HG02610 (cell line): ENCODE results near the gene WDR81.
"Not testable (repeated sequence)": the region's sequence is repeated elsewhere in the genome, so short reads cannot be mapped to it uniquely, and the experiment has no call there.

Experiments
- ATAC-seq: cut with Tn5 transposase; IDR thresholded peaks from one replicate; pipeline ENCODE4 v1.9.1; 2021; ENCODE audit warnings: mild to moderate bottlenecking, moderate library complexity; ENCODE audit not compliant: unreplicated experiment

The WDR81 gene

GRCh38 chr17:1730326-1731193 is 6.1 kb downstream of the WDR81 start:
- ATAC-seq: no peak

- no peak for ATAC-seq
Measured at GRCh38 chr17:1731194-1731506, 6.6 kb downstream of the WDR81 start.

GRCh38 chr17:1732241-1732832 is 7.8 kb downstream of the WDR81 start:
- ATAC-seq: no peak

GRCh38 chr17:1732833-1733321 is 8.4 kb downstream of the WDR81 start:
- ATAC-seq: no peak

- no peak for ATAC-seq
Measured at GRCh38 chr17:1733759-1734158, 9.3 kb downstream of the WDR81 start.

GRCh38 chr17:1735418-1735817 is 10.9 kb downstream of the WDR81 start:
- no peak for ATAC-seq

- no peak for ATAC-seq
Measured at GRCh38 chr17:1735834-1736347, 11.4 kb downstream of the WDR81 start.

GRCh38 chr17:1736348-1737281 is 12.1 kb downstream of the WDR81 start:
- no peak for ATAC-seq

GRCh38 chr17:1737531-1738291 is 13.2 kb downstream of the WDR81 start:
- no peak for ATAC-seq

- not testable (repeated sequence) for ATAC-seq
Measured at GRCh38 chr17:1741899-1742298, 17.4 kb downstream of the WDR81 start.

GRCh38 chr17:1742371-1743087 is 18.0 kb downstream of the WDR81 start, which contains the start of gene SERPINF2:
Gene SERPINF2, plus strand, starts transcription at chr17:1742871. Its CDS starts 2,125 bp downstream, at chr17:1744996.
- no peak for ATAC-seq

GRCh38 chr17:1743088-1743439 is 18.6 kb downstream of the WDR81 start:
- no peak for ATAC-seq

- ATAC-seq: no peak
Measured at GRCh38 chr17:1744551-1745512, 20.3 kb downstream of the WDR81 start.

GRCh38 chr17:1745513-1746020 is 21.1 kb downstream of the WDR81 start:
- no peak for ATAC-seq

- no peak for ATAC-seq
Measured at GRCh38 chr17:1746975-1747543, 22.6 kb downstream of the WDR81 start.

GRCh38 chr17:1750628-1751027 is 26.1 kb downstream of the WDR81 start:
- ATAC-seq: no peak

- no peak for ATAC-seq
Measured at GRCh38 chr17:1752425-1753262, 28.1 kb downstream of the WDR81 start.
